ENCODE measurements around the gene KISS1R.
"Not testable (repeated sequence)": the region's sequence is repeated elsewhere in the genome, so short reads cannot be mapped to it uniquely, and the experiment has no call there.

The KISS1R gene

DNA sequence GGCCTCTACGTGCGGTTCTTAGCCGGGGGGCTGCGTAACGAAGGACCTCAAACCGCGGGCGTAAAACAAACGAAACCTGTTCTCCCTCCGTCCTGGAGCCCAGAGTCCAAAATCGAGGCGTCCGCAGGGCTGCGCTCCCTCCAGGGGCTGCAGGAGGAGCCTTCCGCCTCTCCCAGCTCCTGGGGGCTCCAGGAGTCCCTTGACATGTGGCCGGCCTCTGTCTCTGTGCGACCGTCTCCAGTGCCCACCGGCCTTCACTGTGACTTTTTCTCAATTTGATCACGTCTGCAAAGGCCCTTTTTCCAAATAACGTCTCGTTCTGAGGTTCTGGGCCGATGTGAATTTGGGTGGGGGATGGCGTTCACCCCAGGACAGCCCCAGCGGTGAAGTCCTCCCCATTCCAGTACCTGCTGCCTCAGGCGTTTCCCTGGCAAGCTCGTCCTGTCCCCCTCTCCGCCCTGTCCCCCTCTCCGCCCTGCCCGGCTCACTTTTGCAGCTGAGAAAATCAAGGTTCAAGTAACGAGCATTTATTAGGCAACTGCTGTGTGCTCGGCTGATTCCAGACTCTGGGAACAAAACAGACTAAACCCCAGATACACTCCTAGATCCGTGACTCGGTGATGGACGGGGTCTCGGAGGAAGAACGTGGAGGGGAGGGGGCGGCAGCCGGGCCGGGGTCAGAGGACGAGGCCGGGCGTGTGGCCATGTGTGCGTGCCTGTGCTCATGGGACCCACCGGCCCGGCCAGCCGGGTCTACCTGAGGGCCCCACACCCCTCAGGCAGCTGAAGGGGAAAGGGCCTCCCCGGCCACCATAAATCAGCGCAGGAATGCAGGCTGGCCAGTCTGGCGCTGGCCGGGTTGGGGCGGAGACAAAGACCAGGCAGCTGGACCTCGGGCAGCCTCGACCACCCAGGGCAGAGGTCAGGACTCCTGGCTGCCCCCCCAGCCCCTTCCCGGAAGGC, 39.0 kb downstream of the KISS1R start:
- DNase-seq, result no peak

DNA sequence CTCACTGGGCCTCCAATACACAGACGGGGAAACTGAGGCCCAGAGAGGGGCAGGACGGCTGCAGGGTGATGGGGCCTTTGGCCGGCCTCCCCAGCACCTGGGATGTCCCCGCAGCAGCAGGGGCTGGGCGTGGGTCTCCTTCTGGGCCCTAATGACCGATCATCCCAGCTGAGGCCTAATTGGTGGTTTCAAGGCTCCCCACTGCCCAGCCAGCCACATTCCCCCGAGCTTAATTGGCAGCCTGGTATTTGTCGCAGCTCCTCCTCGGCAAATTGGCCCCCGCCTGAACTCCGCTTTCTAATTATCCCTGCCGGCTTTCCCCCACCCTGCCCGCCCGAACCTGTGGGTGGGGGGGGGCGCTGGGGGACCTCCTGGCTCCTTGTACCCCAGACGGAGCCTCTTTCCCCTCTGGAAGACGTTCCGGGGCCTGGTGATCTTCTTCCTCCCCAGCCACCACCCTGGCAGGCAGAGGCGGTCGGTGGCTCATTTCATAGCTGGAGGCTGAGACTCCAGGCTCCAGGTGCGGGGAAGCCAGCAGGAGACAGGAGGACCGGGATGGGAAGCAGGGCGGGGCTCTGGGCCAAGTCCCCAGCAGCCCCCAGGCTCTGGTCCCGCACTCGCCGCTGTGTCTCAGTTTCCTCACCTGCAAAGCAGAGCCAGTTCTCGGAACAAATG, 39.8 kb downstream of the KISS1R start:
- DNase-seq, result no peak

DNA sequence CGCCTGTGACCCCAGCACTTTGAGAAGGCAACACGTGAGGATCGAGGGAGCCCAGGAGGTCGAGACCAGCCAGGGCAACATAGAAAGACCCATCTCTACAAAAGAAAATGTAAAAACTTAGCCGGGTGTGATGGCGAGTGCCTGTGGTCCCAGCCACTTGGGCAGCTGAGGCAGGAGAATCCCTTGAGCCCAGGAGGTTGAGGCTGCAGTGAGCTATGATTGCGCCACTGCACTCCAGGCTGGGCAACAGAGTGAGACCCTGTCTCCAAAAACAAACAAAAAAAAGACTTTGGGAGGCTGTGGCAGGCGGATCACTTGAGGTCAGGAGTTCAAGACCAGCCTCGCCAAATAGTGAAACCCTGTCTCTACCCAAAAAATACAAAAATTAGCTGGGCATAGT, 40.4 kb downstream of the KISS1R start:
- not testable (repeated sequence) for DNase-seq

DNA sequence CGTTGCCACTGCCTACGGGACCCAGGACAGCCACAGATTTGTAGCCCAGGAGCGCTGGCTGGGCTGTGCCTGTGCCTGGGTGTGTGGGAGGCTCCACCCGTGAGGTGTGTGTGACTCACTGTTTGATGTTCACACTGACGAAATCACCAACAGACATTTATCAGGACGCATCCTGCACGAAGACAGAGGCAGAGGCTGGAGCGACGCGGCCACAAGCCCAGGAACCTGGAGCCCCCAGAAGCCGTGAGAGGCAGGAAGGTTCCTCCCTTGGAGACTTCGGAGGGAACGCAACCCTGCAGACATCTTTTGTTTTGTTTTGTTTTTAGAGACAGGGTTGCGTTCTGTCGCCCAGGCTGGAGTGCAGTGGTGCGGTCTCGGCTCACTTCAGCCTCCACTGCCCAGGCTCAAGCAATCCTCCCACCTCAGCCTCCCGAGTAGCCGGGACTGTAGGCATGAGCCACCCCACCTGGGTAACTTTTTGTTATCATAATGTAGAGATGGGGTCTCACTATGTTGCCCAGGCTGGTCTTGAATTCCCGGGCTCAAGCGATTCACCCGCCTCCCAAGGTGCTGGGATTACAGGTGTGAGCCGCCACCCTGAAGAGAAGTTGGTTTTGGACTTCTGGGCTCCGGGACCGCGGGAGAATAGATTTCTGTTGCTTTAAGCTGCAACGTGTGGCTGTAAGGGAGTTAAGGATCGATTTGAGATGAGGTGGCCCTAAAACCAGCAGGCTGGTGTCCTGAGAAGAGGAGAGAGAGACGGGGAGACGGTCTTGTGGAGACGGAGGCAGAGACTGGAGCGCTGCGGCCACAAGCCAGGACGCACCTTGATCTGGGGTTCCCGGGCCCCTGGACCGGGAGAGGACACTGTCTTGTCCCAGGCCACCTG, 42.1 kb downstream of the KISS1R start:
- no peak for DNase-seq

DNA sequence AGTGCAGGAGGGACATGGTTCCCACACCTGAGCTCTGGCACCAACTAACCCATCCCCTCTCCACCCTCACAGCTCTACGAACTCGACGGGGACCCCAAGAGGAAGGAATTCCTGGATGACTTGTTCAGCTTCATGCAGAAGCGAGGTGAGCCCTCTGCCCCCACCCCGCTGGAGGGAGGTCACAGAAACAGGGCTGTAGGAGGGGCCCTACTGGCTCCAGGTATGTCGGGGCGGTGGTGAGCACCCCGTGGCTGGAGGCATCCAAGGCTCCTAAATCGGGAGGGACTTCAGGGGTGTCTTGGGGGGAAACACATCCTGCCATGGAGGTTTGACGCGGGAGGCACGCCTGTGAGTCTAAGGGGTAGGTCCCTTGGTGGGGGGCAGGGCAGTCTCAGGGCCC, 42.9 kb downstream of the KISS1R start:
- no peak for DNase-seq

DNA sequence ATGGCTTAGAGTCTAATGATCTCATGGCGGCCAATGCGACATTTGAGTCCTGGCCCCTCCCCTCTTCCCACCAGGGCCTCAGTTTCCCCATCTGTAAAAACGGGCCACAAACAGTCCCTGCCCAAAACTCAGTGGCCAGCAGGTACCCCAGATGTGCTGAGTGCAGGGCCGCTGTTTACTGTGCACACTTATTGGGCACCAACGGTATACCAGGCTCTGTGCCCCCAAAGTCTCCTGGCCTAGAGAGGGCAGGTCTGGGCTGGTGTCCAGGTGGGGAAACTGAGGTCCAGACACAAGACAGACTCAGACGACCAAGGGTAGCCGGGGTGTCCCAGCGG, 43.4 kb downstream of the KISS1R start:
- no peak for DNase-seq

DNA sequence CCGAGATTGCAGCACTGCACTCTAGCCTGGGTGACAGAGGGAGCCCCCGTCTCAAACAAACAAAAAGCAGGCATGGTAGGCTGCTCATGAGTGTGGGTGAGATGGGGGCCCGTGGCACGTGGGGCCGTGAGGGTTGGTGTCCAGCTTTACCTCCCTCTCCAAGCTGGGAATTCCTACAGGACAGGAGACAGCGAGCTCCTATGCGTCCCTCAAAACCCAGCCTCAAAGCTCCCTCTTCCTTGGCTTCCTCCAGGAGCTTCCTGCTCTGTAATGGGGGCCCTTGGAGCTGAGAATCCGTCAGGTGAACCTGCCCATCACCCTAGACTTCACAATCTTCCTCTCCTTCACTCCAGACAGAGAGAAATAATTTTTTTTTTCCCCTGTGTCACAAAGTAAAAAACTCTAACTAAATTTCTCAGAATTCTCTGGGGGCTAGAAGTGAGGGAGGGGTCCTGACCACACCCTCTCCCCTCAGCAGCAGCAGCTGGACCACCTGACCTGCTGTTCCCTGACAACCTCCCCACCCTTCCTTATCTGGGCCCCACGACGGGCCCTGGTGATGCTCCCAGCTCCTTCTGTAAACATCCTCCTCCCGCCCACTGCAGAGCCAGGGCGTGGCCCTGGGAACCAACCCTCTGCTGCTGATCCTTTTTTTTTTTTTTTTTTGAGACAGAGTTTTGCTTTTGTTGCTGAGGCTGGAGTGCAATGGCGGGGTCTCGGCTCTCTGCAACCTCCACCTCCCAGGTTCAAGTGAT, 44.9 kb downstream of the KISS1R start:
- DNase-seq, result no peak

DNA sequence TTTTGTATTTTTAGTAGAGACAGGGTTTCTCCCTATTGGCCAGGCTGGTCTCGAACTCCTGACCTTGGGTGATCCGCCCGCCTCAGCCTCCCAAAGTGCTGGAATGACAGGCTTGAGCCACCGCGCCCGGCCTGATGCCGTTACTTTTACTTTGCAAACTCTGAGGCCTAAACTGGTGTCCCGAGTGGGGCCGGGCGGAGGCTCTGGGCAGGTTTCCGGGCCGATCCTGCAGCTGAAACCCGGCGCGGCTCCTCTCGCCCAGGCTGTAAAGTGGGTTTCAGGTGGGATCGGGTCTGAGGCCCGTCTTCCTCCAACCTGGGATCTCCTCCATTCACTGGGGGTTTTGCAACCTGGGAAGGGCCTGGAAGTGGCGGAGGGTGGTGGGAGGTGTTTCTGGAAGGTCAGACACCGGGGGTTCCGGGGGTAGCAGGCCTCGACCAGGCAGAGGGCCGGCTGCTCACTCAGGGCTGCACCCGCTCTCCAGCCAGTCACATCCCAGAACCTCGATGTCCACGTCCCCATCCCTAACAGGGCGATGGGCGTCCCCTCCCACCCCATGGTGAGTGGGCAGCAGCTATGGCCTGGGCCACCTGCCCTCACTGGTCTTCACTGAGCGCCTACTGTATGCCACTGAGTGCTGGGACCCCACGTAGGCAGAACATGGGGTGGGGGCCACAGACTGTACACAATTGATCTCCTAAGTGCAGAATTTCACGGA, 45.7 kb downstream of the KISS1R start:
- no peak for DNase-seq

DNA sequence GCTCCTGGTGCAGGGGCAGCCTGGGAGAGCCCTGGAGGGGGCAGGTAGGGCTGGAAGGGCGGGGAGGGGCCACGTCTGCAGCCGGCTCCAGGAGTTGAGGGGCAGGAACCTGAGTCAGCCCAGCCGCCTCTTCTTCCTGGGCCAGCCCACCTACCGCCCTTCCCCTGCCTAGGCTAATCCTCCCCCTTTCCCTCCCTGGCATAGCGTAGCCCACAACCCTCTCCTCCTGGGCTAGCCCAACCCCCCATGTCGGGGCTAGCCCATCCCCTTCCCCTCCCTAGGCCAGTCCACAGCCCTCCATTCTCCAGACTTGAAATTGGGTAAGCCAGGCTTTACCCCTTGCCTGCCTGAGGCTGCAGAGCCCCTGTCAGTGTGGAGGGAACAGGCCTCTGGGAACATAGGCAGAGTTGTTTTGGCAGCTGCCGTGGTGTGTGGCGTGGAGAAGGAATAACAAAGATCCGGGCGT, 46.4 kb downstream of the KISS1R start:
- DNase-seq, result no peak

DNA sequence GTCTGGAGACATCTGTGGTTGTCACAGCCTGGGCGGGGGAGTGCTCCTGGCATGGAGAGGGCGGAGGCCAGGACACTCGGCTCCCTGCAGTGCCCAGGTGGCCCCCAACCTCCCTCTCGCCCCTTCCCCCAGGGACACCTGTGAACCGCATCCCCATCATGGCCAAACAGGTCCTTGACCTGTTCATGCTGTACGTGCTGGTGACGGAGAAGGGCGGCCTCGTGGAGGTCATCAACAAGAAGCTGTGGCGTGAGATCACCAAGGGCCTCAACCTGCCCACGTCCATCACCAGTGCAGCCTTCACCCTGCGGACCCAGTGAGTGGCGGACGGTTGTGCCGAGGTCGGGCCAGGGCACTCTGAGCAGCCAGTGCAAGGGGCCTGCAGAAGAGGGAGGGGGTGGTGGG, 47.0 kb downstream of the KISS1R start:
- DNase-seq, result no peak

DNA sequence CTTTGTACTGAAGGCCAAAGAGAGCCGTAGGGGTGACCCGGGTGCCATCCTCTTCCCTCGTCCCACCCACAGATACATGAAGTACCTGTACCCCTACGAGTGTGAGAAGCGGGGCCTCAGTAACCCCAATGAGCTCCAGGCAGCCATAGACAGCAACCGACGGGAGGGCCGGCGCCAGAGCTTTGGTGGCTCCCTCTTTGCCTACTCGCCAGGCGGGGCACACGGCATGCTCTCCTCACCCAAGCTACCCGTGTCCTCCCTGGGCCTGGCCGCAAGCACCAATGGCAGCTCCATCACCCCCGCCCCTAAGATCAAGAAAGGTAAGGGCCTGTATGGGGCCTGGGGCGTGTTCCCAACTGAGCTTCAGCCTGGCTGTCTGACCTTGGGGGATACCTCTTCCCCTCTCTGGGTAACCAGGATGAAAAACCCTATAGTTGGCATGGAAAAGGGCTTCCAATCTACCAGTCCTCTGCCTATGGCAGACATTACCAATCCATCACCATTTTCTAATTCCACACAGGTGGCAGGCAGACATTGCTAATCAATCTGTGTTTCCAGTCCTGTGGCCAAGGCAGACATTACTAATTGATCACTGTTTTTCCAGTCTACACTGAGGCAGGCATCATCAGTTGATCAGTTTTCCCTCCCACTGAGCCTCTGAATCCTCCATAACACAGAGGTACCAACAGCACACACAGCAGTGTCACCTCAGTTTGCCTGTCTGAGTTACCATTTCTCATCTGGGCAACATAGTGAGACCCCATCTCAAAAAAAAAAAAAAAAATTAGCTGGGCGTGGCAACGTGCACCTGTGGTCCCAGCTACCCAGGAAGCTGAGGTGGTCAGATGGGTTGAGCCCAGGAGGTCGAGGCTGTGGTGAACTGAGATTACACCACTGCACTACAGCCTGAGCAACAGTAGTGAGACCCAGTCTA, 47.9 kb downstream of the KISS1R start:
- DNase-seq, result no peak

DNA sequence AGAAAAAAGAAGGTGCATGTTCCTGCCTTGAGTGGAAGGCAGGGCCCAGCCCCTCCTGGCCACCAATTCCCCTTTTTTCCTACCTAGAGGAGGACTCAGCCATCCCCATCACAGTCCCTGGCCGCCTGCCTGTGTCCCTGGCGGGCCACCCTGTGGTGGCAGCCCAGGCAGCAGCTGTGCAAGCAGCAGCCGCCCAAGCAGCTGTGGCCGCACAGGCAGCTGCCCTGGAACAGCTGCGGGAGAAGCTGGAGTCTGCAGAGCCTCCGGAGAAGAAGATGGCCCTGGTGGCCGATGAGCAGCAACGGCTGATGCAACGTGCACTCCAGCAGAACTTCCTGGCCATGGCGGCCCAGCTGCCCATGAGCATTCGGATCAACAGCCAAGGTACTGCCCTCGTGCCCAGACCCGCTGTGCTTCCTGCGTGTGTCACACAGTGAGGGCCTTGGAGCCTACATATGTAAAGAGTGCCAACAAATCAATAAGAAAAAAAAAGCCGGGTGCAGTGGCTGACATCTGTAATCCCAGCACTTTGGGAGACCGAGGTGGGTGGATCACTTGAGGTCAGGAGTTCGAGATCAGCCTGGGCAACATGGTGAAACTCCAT, 49.5 kb downstream of the KISS1R start:
- no peak for DNase-seq
